GM12878 (cell line): ENCODE data around the gene ARHGAP1.

Experiments used
- CEBPB ChIP-seq, 2 experiments: fragments of 150-350 bp in 1 of 2; IDR thresholded peaks; 2 replicates each; pipeline ENCODE4 v1.6.1; 2012 to 2014; ENCODE audit warnings: low read depth in 2 of 2, low read length in 2 of 2, borderline replicate concordance in 1 of 2, inconsistent platforms in 1 of 2
- CREB1 ChIP-seq: IDR thresholded peaks from 2 replicates; pipeline ENCODE4 v1.6.1; 2012; ENCODE audit warnings: low read depth, mild to moderate bottlenecking, inconsistent platforms
- CTCF ChIP-seq, 3 experiments: IDR thresholded peaks in 2 of 3; conservative IDR thresholded peaks in 1 of 3; 2 replicates each; pipeline ENCODE4 v1.5.1; 2011; ENCODE audit warnings: low read depth in 3 of 3, low read length in 3 of 3, mild to moderate bottlenecking in 3 of 3, control low read depth in 2 of 3, moderate library complexity in 2 of 3, inconsistent platforms in 1 of 3, mixed read lengths in 1 of 3; ENCODE audit not compliant: control insufficient read depth in 2 of 3, insufficient read depth in 1 of 3; ENCODE audit errors: extremely low read depth in 1 of 3
- CUX1 ChIP-seq: IDR thresholded peaks from 2 replicates; pipeline ENCODE4 v1.6.1; 2012; ENCODE audit warnings: improper control_type of control experiment, low read depth, low read length; ENCODE audit not compliant: insufficient replicate concordance
- EP300 ChIP-seq, 2 experiments: fragments of 150-350 bp in 1 of 2; IDR thresholded peaks; 2 replicates each; pipeline ENCODE4 v1.6.1; 2011 to 2012; ENCODE audit warnings: low read depth in 2 of 2, low read length in 2 of 2, borderline replicate concordance in 1 of 2, improper control_type of control experiment in 1 of 2, inconsistent platforms in 1 of 2; ENCODE audit not compliant: control insufficient read depth in 1 of 2
- ETV6 ChIP-seq, 2 experiments: fragments of 450-650 bp in 1 of 2; IDR thresholded peaks in 1 of 2; conservative IDR thresholded peaks in 1 of 2; 2 replicates each; pipeline ENCODE4 v1.6.1; 2014; ENCODE audit warnings: antibody characterized with exemption in 1 of 2, borderline replicate concordance in 1 of 2, low read depth in 1 of 2, mild to moderate bottlenecking in 1 of 2, moderate library complexity in 1 of 2
- EZH2 ChIP-seq: IDR thresholded peaks from 2 replicates; pipeline ENCODE4 v1.6.1; 2012; ENCODE audit warnings: low read depth, mild to moderate bottlenecking, control low read depth, inconsistent platforms, low read length, borderline replicate concordance; ENCODE audit not compliant: control insufficient read depth
- NR2F1 ChIP-seq: fragments of 450-650 bp; conservative IDR thresholded peaks from 2 replicates; pipeline ENCODE4 v1.6.1; 2017; ENCODE audit warnings: mild to moderate bottlenecking
- POLR2A ChIP-seq: IDR thresholded peaks from 2 replicates; pipeline ENCODE4 v1.6.1; 2011; ENCODE audit warnings: low read depth, mild to moderate bottlenecking, low read length
- RAD21 ChIP-seq: IDR thresholded peaks from 2 replicates; pipeline ENCODE4 v1.6.1; 2011; ENCODE audit warnings: mild to moderate bottlenecking, low read depth, low read length, moderate library complexity; ENCODE audit not compliant: insufficient read depth
- STAT3 ChIP-seq: IDR thresholded peaks from 2 replicates; pipeline ENCODE4 v1.6.1; 2011; ENCODE audit warnings: low read depth, low read length, improper control_type of control experiment
- TAF1 ChIP-seq: IDR thresholded peaks from 2 replicates; pipeline ENCODE4 v1.6.1; 2011; ENCODE audit warnings: mild to moderate bottlenecking, low read depth, low read length, borderline replicate concordance
- USF2 ChIP-seq: IDR thresholded peaks from 2 replicates; pipeline ENCODE4 v1.6.1; 2011; ENCODE audit warnings: low read depth, low read length, improper control_type of control experiment, borderline replicate concordance
- YBX1 ChIP-seq: fragments of 450-650 bp; IDR thresholded peaks from 2 replicates; pipeline ENCODE4 v1.6.1; 2016; ENCODE audit warnings: antibody characterized with exemption

GRCh38 chr11:46701078-46701654, 747 bp upstream of the ARHGAP1 start:
- TF ChIP-seq EP300 (IDR thresholded peaks at IDR 0.05; ENCODE audit: borderline replicate concordance in 1 of 2, control insufficient read depth in 1 of 2, low read depth in 2 of 2, low read length in 2 of 2): no peak
- no peak for TF ChIP-seq EZH2
- TF ChIP-seq RAD21: no peak
- no peak for TF ChIP-seq CREB1
- TF ChIP-seq ETV6 (conservative IDR thresholded peaks at IDR 0.05 in 1 of 2, IDR thresholded peaks at IDR 0.05 in 1 of 2; ENCODE audit: borderline replicate concordance in 1 of 2, low read depth in 1 of 2): no peak
- TF ChIP-seq CTCF (IDR thresholded peaks at IDR 0.05 in 2 of 3, conservative IDR thresholded peaks at IDR 0.05 in 1 of 3; ENCODE audit: control insufficient read depth in 2 of 3, extremely low read depth in 1 of 3, insufficient read depth in 1 of 3, low read depth in 3 of 3, low read length in 3 of 3): no peak
- no peak; the same call in 1 of the 2 replicates for TF ChIP-seq POLR2A
- no peak for TF ChIP-seq USF2
- TF ChIP-seq TAF1: no peak
- TF ChIP-seq STAT3: no peak
- no peak for TF ChIP-seq NR2F1
- no peak for TF ChIP-seq CEBPB (IDR thresholded peaks at IDR 0.05; ENCODE audit: borderline replicate concordance in 1 of 2, low read depth in 2 of 2, low read length in 2 of 2)
- TF ChIP-seq YBX1: no peak
- no peak for TF ChIP-seq CUX1
